Prostate gland (tissue), 2 donors: ENCODE measurements around the gene TMEM59. TPM values are rescaled to one million over a fixed set of nuclear protein-coding genes. Genes with fewer than 3 reads are reported as not detected.
A peak's percentile ranks its signal among the peaks of the same experiment; 100 is the strongest.
"Not testable (repeated sequence)": the region's sequence is repeated elsewhere in the genome, so short reads cannot be mapped to it uniquely, and the experiment has no call there.

ENCODE experiments used
- DNase-seq: peaks from one replicate; pipeline ENCODE4 v3.0.0-alpha.2; 2019; ENCODE audit warnings: low spot score
- H3K27ac ChIP-seq, 2 donors: fragments of 200-600 bp; sonication (generic); 2 replicates each; pipeline ENCODE4 v1.5.1; 2017 to 2019
- H3K27me3 ChIP-seq: fragments of 200-600 bp; sonication (generic); replicated peaks from 2 replicates; pipeline ENCODE4 v1.5.1; 2019; ENCODE audit not compliant: insufficient read depth
- H3K36me3 ChIP-seq, 2 donors: fragments of 200-600 bp; sonication (generic); 1 replicate in 1 of 2; 2 replicates in 1 of 2; pipeline versions ENCODE4 v1.5.1 to v1.8.1; 2017 to 2019
- H3K4me1 ChIP-seq: fragments of 200-600 bp; sonication (generic); replicated peaks from 2 replicates; pipeline ENCODE4 v1.5.1; 2019
- H3K4me3 ChIP-seq, 2 donors: fragments of 200-600 bp; sonication (generic); 2 replicates each; pipeline ENCODE4 v1.5.1; 2017 to 2019
- H3K9me3 ChIP-seq: fragments of 200-600 bp; sonication (generic); 2 replicates; pipeline ENCODE4 v1.5.1; 2017
- CTCF ChIP-seq, 4 experiments: fragments of 200-600 bp in 2 of 4; fragments of 450-650 bp in 2 of 4; sonication (generic) in 2 of 4; IDR thresholded peaks; 1 replicate in 3 of 4; 2 replicates in 1 of 4; pipeline ENCODE4 v1.5.1; 2016 to 2019; ENCODE audit warnings: antibody characterized with exemption in 4 of 4, mild to moderate bottlenecking in 2 of 4, moderate library complexity in 2 of 4
- POLR2A ChIP-seq: fragments of 450-650 bp; IDR thresholded peaks from one replicate; pipeline ENCODE4 v1.6.1; 2016; ENCODE audit warnings: antibody characterized with exemption, mild to moderate bottlenecking
- POLR2AphosphoS5 ChIP-seq: sonication (generic); formaldehyde crosslinking; IDR thresholded peaks from one replicate; pipeline ENCODE4 v1.6.1; 2017; ENCODE audit warnings: antibody characterized with exemption
- WGBS: methylation state at CpG from one replicate; pipeline ENCODE4 v1.1.5; 2018; 5-methylcytosine and 5-hydroxymethylcytosine counted together
- intact Hi-C: fragments of 100-400 bp; cut with DNase I; formaldehyde crosslinking; loops from one replicate; pipeline ENCODE4 v1.14.2; 2022
- total RNA-seq, 2 donors: library from RNA; depleted of rRNA; stranded (reverse); fragments of >200 nt; gene quantifications; one replicate each; pipeline ENCODE4 v1.1.0, GENCODE V29; 2016

Gene TMEM59
- total RNA-seq, 2 donors from 2014 or later = 394 to 817 TPM

GRCh38 chr1:54053745-54054437, 887 bp upstream of the TMEM59 start:
- WGBS = 10% methylated on average over 19 of the region's 21 CpGs
- no peaks in the 10 kb centered on the region for H3K27me3 ChIP-seq
- TF ChIP-seq CTCF (IDR thresholded peaks at IDR 0.05) (no peak), POLR2AphosphoS5 (no peak), POLR2A (no peak)
- peak overlapping the region; percentile 93 to 96 for H3K27ac ChIP-seq
- DNase-seq = no peak
- peak overlapping the region; percentile 68 to 92 for H3K4me3 ChIP-seq
- H3K36me3 ChIP-seq = no peaks in the 10 kb centered on the region
- H3K4me1 ChIP-seq = no peaks in the 10 kb centered on the region
- H3K9me3 ChIP-seq = no peaks in the 10 kb centered on the region
- intact Hi-C loops = loop anchor here (2.0 to 5.0 kb wide), 3 partner anchors 72 to 708 kb away; partner anchors contain the start of genes LRRC42 and PARS2

GRCh38 chr1:54052431-54052933, 522 bp downstream of the TMEM59 start:
- 0% methylated on average over 23 of the region's 23 CpGs for WGBS

GRCh38 chr1:54051933-54052430, 1.0 kb downstream of the TMEM59 start:
- H3K4me3 ChIP-seq = peak overlapping the region; percentile 68 to 92
- intact Hi-C loops = loop anchor here (2.0 to 5.0 kb wide), 3 partner anchors 70 to 710 kb away; partner anchors contain the start of genes LRRC42 and PARS2
- H3K27ac ChIP-seq = peak overlapping the region; percentile 93 to 96
- H3K36me3 ChIP-seq = no peaks in the 10 kb centered on the region
- H3K4me1 ChIP-seq = peaks cover 2% of the 10 kb centered on the region
- WGBS = 2% methylated on average over 8 of the region's 8 CpGs
- TF ChIP-seq POLR2AphosphoS5 = no peak
- no peak for TF ChIP-seq POLR2A
- no peak for TF ChIP-seq CTCF (IDR thresholded peaks at IDR 0.05)
- no peak for DNase-seq
- no peaks in the 10 kb centered on the region for H3K9me3 ChIP-seq
- no peaks in the 10 kb centered on the region for H3K27me3 ChIP-seq

More at GRCh38 chr1:54052431-54052933, 522 bp downstream of the TMEM59 start:
- Histone ChIP-seq H3K27me3 (no peaks in the 10 kb centered on the region), H3K36me3 (no peaks in the 10 kb centered on the region), H3K9me3 (no peaks in the 10 kb centered on the region), H3K4me1 (peaks cover 2% of the 10 kb centered on the region), H3K4me3 (peak overlapping the region; percentile 68 to 92), H3K27ac (peak overlapping the region; percentile 93 to 96)
- peak; percentile 21 for DNase-seq
- intact Hi-C loops = loop anchor here (2.0 to 5.0 kb wide), 3 partner anchors 70 to 710 kb away; partner anchors contain the start of genes LRRC42 and PARS2
- no peak for TF ChIP-seq POLR2A
- TF ChIP-seq CTCF (IDR thresholded peaks at IDR 0.05) = no peak
- TF ChIP-seq POLR2AphosphoS5 = no peak

GRCh38 chr1:54050435-54050834, 2.6 kb downstream of the TMEM59 start:
- intact Hi-C loops = loop anchor here (5.0 kb wide), 2 partner anchors 68 to 712 kb away; partner anchors contain the start of gene PARS2
- WGBS = 96% methylated on average over 12 of the region's 12 CpGs
- H3K27me3 ChIP-seq, DNase-seq, H3K9me3 ChIP-seq, H3K27ac ChIP-seq, H3K36me3 ChIP-seq, H3K4me3 ChIP-seq, H3K4me1 ChIP-seq: not testable (repeated sequence)

GRCh38 chr1:54047384-54048305, 5.4 kb downstream of the TMEM59 start:
- H3K27me3 ChIP-seq = no peaks in the 10 kb centered on the region
- H3K9me3 ChIP-seq = no peaks in the 10 kb centered on the region
- DNase-seq = no peak
- H3K4me1 ChIP-seq = peaks cover 2% of the 10 kb centered on the region
- H3K4me3 ChIP-seq = no peak overlapping the region
- H3K36me3 ChIP-seq = no peaks in the 10 kb centered on the region
- peak overlapping the region in 1 of 2 donors; percentile 40 for H3K27ac ChIP-seq
- intact Hi-C loops = no loop called here
- TF ChIP-seq POLR2A (no peak), CTCF (IDR thresholded peaks at IDR 0.05) (no peak), POLR2AphosphoS5 (peak; percentile 23)
- WGBS = 71% methylated on average over 5 of the region's 5 CpGs
